DMS79 (cell line): ENCODE measurements around the gene TMPRSS2.

Source experiments
- DNase-seq: peaks from one replicate; lab custom pipeline; 2025; lab: John Stamatoyannopoulos, UW

TMPRSS2 gene

DNA sequence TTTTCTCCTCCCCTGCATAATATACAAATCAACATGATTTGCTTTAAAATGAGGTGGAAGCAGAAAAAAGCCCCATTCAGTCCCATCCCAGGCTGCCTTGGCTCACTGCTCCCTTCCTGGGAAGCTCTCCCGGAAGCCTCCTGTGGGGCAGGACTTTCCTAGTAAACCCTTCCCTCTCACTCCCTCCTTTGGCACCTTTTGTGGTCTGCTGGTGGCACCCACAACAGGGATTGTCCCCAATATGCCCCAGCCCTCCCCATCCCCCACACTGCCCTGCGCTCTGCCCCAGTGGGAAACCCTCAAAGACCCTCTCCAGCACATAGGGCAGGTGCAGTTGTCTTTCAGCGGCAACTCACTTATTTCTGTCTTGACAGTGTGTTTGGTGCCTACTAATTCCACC, 1.8 kb upstream of the TMPRSS2 start:
- no peak for DNase-seq

DNA sequence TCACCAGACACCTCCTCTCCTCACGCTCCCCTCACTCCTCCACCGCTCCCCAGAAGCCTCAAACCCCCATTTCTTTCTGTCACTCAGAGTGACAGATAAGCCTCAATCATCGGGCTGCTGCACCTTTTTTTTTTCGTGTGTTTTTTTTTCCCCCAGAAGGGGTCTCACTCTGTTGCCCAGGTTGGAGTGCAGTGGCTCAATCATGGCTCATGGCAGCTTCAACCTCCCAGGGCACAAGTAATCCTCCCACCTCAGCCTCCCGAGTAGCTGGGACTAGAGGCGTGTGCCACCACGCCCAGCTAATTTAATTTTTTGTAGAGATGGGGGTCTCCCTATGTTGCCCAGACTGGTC, 1.2 kb upstream of the TMPRSS2 start:
- DNase-seq = no peak

DNA sequence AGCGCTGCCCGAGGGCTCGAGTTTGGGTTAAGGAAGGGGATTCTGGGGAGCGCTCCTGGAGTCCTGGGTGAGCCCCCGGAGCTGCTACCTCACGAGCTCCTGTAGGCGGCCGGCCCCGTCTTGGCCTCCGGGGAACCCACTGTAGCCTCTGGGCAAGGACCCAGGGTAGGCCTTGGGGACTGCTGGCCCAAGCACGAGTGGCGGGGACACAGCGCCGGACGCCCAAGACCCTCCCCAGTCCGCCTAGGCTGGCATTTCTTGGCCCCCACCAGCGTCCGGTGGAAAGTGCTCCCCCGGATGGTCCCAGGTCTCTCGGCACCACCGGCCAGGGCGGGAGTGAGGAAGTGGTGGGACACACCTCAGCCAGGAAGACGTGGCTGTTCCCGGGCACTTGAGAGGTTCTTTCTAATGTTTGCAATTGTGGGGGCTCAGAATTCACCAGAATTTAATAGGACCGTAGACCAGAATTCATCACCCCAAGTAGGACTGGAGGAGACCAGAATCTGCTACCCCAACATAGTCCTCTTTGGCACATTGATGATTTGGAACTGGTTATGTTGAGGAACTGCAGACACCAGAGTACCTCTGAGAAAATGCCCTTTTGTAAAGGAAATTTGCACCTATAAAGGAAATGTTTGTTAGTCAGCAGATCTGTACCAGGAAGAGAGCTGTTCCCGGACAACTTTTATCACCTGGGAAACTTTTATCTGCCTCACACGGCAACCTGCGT, 622 bp upstream of the TMPRSS2 start:
- no peak for DNase-seq

DNA sequence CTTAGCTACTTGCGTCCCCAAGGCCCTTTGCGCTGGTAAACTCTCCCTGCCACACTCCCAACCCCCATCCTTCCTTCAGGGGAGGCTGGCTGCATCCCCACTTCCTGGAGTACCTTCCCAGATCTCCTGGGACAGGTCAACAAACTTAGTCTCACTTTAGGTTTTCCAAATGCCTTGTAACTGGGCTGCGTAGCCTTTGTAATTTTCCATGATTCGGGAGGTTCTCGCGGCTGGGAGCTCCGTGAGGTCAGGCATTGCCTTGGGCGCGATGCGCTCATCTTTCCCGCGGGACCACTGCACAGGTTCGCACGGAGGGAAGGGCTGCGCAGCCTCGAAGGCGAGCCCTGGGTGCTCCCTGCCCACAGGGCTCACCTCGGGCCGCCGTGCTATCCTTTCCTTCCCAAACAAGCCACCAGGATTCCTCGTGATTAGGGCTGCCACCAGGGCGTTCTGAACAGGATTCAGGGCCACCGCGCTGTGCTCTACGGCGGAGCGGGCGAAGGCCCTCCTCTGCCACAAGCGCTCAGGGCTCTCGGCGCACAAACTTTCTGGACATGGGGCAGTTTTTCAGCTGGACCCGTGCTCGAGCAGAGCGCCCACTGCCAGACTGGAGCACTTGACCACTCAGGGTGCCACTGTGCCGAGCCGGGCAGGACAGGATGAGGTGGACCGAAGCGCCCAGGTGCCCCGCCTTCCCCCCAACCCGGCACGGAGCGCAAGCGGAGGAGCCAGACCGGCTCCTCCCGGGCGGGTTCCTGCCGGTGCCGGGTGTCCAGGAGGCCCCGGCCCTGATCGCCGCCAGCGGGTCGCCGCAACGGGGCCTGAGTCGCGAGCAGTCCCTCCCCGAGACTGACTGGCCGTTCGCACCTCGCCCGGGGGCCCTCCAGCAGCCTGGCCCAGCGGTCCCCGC, 1.1 kb downstream of the TMPRSS2 start:
- DNase-seq = no peak

DNA sequence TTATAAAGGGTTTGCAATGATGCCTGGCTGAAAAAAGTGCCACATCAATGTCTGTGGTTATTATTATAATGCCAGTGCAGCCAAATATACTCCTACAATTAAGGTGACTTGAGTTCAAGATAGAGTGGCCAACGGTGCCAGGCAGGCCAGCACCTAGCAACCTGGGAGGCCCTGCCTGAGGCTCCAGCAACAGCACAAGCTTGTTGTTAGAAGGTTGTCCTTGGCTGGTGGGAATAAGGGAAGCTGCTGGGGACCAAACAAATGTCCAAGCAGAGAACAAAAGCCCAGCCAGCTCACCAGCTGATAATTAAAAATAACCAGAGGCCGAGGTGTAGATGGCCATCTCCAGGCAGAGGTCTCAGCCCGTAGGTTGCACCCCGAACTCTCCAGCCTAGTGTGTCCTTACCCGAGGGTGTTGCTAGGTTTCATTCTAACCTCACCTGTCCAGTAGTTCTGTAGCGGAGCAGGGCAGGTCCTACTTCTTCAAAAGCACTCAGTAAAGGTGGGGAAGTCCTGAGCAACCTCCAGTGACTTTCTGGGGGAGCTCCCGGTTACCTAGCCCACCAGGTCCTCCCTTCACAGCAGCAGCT, 1.9 kb downstream of the TMPRSS2 start:
- no peak for DNase-seq

DNA sequence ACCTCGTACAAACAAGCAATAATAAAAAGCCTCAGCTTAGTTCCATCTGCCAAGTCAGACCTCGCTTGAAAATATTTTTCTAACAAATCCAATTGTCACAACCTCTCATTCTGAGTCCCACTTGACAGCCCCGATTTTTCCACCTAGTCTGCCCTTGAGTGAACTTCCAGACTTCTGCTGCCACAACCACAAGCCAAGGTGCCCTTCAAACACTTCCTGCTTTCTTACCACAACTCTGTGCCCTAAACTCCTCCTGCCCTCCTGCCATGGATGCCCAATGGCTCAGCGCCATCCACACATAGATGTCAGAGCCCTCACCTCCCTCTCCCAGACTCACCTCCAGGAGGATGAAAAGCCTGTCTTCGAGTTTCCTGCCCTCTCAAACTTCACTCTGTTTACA, 3.9 kb downstream of the TMPRSS2 start:
- no peak for DNase-seq

DNA sequence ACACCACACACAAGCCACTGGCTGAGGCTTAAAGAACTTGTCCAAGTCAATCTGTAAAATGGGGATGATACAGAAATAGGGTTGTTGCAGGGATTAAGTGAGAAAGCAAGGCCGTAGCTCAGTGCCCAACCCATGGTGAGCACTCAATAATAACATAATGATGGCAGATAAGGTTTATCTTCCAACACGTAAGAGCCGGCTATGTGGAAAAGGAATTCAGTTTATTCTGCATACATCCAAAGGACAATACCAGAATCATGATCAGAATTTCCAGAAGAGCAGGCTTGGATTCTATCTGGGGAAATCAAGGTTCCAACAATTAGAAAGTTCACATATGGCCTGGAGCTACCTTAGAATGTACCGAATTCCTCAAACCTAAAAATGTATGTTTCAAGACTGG, 4.6 kb downstream of the TMPRSS2 start:
- no peak for DNase-seq

DNA sequence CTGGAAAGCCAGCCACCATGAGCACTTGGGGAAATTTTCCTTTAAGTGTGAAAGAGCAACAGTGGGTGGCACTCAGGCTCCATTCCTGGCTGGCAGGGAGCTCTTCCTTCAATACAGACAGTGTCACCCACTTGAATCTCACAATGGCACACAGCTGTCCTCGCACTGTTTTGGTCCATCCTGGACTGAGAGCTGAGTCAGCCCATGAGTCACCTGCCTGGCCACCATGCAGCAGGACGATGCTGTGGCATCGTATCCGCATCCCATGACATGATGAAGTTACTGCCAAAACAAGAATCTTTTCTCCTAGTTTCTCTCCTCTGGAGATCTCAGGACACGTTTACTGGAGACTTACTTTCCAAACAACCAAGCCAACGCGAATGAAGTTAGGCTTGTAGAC, 6.0 kb downstream of the TMPRSS2 start:
- no peak for DNase-seq

DNA sequence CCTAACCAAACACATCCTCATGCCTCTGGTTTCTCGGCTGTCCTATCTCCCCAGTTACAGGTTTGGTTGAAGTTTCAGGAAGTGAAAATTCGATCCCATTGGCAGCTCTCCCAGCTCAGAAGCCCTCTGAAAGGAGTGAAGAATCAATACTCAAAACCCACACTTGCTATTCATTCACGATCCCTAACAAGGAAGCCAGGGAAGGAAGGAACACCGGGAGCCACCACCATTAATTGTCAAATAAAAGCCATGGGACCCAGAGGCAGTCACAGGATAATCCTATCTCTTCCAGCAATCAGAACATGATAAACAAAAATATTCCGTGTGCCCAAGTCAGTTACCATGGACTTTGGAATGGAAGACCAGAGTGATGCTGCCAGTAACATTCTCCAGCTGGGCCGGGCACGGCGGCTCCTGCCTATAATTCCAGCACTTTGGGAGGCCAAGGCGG, 7.0 kb downstream of the TMPRSS2 start:
- no peak for DNase-seq

DNA sequence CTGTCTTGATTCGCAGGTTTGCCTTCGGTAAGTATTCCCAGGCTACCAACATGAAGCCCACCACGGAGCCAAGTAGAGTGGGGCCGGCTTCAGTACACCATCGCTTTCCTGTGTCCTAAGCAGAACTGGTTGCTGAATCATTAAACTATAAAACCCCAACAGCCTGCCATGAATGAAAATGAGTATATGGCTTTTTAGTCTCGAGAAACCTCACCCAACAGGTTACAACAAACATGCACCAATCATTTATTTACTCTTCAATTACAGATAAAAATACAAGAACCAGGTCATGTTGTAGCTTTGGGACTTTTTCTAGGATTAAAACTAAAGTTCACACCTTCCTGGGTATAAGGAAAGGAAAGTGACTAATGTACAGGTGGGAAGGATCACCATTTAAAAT, 7.6 kb downstream of the TMPRSS2 start:
- no peak for DNase-seq

DNA sequence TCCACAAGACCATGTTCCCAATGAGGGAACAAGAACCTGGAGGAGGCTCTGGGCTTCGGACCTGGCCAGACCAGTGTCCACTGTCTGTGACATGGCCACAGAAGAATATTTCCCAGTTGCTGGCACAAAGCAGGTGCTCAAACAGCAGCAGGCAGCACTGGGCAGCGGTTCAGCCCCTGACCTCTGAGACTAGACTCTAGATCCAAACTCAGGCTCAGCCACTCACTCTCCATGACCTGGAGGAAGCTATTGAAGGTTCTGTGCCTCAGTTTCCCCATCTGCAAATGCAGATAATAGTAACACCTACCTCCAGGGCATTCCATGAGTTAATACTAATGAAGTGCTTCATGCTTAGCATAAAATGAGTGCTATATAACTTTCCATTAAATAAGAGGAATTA, 8.0 kb downstream of the TMPRSS2 start:
- DNase-seq = no peak

DNA sequence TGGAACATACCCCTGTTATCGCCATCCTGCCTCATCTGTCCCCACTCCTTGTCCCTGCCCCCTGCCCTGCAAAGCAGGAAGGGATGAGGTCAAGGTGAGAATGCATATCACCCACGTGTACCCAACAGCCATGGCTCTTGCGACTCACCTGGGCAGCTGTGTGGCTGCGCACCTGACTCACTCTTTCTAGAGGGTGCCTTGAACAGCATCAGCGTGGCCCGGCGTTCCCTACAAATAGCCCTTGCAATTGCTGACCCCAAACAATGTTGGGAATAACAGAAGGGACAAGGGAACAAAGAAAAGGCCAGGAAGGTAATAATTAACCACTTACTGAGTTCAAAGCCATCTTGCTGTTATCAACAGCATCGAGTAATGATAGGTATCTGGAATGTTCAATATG, 10.2 kb downstream of the TMPRSS2 start:
- DNase-seq = no peak

DNA sequence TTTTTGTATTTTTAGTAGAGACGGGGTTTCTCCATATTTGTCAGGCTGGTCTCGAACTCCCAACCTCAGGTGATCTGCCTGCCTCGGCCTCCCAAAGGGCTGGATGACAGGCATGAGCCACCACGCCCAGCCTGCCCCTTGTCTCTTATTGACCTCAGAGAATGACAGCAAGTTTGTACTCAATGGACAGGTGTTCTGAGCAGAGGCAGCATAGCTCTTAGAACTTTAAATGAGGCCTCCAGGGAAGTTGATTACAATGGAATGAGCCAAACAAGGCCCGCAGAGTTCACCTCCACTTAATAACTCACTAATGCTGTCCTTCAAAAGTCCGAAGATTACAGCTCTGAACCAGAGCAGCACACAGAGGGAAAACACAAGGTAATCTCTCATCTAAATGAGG, 10.9 kb downstream of the TMPRSS2 start:
- DNase-seq = no peak

DNA sequence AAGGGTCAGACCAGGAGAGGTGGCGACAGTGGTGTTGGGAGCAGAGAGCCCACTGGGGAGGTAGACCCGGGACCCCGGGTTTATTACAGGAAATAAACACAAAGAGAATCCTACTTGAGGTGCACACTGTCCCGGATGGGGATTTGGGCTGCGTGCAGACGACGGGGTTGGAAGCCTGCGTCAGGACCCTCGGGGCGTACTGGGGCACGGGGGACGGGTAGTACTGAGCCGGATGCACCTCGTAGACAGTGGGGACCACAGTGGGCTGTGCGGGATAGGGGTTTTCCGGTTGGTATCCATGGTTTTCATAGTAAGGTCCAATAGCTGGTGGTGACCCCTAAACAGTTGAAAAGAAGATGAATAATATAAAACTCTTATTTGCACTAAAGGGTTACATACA, 13.7 kb downstream of the TMPRSS2 start:
- DNase-seq = no peak

DNA sequence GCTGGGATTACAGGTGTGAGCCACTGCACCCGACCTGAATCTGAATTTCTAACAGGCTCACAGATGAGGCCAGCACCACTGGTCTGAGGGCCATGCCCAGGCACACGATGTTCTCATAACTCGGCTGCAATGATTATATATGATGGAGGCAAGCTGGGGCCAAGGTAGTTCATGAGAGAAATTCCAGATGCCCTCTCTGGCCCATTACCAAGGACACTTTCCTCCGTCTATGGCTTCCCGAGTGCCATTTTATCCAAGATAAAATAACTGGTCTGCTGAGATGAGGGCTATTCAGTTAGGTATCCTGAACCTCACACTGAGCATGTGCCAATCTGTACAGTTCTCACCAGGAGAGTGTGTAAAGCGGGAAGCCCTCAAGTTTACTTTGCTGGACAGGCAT, 16.5 kb downstream of the TMPRSS2 start:
- DNase-seq = no peak

DNA sequence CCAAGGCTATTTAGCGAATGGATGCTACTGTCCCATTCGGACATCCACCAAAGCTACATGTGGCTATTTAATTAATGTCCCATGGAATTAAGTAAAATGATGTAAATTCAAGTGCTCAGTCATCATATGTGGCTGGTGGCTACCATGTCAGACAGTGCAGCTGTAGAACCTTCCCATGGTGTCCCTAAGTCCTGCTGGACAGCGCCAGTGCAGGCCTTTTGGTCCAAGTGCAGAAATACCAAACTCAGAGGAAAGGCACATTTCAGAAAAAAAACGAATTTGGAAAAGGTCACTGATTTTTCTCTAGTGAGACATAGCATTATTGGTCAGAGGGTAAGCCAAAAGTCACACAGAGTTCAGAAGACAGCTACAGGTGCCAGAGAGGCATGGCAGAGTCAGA, 17.6 kb downstream of the TMPRSS2 start:
- DNase-seq = no peak

DNA sequence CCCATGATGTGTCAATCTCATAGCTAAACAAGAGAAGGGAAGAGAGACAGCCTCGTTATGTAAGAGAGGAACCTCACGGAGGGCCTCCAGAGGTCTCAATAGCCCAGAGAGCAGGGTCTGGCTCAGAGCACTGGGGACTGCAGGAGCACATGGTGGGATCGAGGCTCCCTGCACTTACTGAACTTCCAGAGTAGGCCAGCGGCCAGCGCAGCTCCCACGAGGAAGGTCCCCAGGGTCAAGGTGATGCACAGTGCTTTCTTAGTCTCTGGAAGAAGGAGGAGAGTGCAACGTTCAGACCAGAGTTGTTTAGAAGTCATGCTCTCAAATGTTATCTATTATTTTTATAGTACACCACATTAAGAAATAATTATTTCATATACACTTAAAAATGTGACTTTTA, 18.6 kb downstream of the TMPRSS2 start:
- DNase-seq = no peak

DNA sequence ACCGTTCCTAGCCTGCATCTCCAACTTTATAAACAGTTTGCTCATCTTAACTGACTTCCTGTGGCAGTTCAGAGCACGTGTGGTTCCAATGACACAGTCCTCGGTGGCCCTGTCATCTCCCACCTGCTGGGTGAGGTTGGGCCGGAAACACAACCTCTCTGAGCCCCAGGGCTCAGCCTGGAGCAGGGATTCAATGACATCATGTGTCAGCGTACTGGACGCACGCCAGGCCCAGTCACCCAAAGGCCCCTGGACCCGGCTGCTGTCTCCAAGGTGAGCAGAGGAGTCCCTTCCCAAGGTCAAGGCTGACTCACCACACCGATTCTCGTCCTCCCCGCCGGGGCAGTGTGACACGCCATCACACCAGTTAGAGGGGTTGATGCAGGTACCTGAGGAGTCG, 19.9 kb downstream of the TMPRSS2 start:
- no peak for DNase-seq

DNA sequence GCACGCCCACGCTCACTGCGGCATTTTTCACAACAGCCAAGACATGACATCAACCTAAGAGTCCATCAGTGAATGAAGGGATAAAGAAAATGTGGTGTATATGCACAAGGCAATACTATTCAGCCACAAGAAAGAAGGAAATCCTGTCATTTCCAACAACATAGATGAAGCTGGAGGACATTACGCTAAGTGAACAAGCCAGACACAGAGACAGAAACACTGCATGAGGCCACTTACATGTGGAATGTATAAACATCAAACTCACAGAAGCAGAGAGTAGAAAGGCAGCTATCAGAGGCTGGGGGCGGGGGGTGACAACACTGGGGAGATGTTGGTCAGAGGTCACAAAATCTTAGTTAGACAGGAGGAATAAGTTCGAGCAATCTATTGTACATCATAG, 20.9 kb downstream of the TMPRSS2 start:
- no peak for DNase-seq

DNA sequence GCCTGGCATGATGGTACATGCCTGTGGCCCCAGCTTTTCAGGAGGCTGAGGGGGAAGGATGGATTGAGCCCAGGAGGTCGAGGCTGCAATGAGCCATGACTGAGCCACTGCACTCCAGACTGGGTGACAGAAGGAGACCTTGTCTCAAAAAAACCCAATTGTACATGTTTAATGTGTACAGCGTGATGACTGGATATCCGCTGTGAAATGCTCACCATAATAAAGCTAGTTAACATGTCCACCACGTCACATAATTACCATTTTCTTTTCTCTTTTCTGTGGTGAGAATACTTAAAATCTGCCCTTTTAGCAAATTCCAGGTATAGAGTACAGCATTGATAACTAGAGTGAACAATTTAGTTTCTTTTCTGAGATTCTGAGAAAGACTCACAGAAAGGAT, 24.0 kb downstream of the TMPRSS2 start:
- DNase-seq = no peak

DNA sequence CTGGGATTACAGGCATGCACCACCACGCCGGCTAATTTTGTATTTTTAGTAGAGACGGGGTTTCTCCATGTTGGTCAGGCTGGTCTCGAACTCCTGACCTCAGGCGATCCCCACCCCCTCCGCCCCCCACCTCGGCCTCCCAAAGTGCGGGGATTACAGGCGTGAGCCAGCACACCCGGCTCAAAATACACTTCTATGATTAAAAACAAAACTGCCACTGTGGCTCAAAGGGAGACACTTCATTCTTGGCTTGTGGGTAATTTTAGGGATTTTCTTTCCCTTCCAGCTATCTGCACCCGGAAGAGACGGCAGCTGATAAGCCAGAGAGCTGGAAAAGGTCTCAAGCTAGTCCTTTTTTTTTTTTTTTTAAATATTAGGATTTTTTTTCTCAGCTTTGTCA, 24.5 kb downstream of the TMPRSS2 start:
- DNase-seq = no peak

DNA sequence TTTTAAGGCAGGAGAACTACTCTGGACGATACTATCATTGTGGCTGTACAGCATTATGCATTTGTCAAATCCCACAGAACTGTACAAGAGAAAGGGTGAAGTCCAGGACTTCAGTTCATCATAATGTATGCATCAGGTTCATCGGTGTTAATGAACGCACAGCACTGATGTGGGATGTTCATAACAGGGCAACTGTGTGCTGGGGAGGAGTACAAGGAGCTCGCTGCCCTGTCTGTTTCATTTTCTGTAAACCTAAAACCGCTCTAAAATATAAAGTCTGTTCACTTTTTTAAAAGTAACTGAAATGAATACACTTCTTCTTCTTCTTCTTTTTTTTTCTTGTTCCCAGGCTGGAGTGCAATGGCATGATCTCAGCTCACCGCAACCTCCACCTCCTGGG, 25.0 kb downstream of the TMPRSS2 start:
- no peak for DNase-seq

DNA sequence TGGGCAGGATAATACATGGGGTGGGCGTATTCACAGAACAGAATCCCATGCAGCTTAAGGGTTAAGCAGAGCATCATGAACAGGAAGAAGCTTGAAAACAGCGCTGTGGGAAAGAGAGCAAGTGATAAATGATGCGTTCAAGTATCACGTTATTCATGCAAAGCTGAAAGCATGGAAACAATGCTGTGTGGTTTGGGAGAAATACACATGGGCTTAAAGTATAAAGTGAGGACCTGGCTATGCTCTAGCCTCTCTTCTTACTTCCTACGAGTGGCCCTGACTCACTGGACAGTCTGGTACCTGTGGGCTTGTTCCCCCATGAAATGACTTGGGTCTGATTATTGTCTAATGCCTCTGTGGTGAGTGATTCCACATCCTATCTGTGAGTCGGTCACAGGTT, 25.7 kb downstream of the TMPRSS2 start:
- peak; percentile 60 for DNase-seq
